HUES64 (cell line): ENCODE data around the gene KIAA0825.

ENCODE experiments used
- H3K27ac ChIP-seq: 2 replicates; pipeline ENCODE4 v1.7.0; 2013; ENCODE audit warnings: low read depth, low read length, inconsistent platforms
- H3K27me3 ChIP-seq: 2 replicates; pipeline ENCODE4 v1.6.1; 2013; ENCODE audit warnings: mild to moderate bottlenecking, low read length; ENCODE audit not compliant: insufficient read depth
- H3K36me3 ChIP-seq: 2 replicates; pipeline ENCODE4 v1.6.1; 2013; ENCODE audit warnings: mild to moderate bottlenecking, low read length; ENCODE audit not compliant: insufficient read depth
- H3K4me1 ChIP-seq: 2 replicates; pipeline ENCODE4 v1.6.1; 2013; ENCODE audit warnings: mild to moderate bottlenecking, low read length, moderate library complexity; ENCODE audit not compliant: insufficient read depth
- H3K4me3 ChIP-seq: 2 replicates; pipeline ENCODE4 v1.5.1; 2013; ENCODE audit warnings: mild to moderate bottlenecking, low read length, moderate library complexity
- H3K9ac ChIP-seq: 2 replicates; pipeline ENCODE4 v1.6.1; 2013; ENCODE audit warnings: mild to moderate bottlenecking, low read depth, low read length
- H3K9me3 ChIP-seq: 2 replicates; pipeline ENCODE4 v1.6.1; 2013; ENCODE audit warnings: low read depth, low read length; ENCODE audit not compliant: insufficient read depth
- WGBS: fragments of 150-250, 120-280 bp; methylation state at CpG from one replicate; pipeline ENCODE4 v1.1.7; 2013; ENCODE audit warnings: missing lambda C conversion rate; 5-methylcytosine and 5-hydroxymethylcytosine counted together

The KIAA0825 gene

GRCh38 chr5:94240993-94241651 is 377.3 kb downstream of the KIAA0825 start:
- peaks cover 19% of the 10 kb centered on the region for H3K4me1 ChIP-seq
- H3K9ac ChIP-seq, result no peak overlapping the region
- WGBS, result 95% methylated on average over 3 of the region's 3 CpGs
- H3K27ac ChIP-seq, result peak overlapping the region; percentile 17; the same call in 1 of the 2 replicates
- H3K9me3 ChIP-seq, result 0 out of 2 replicates have a peak, but pooled peaks cover 2% of the 10 kb centered on the region
- no peak overlapping the region for H3K4me3 ChIP-seq
- H3K36me3 ChIP-seq, result peaks cover 11% of the 10 kb centered on the region
- H3K27me3 ChIP-seq, result no peaks in the 10 kb centered on the region

- H3K4me3 ChIP-seq, result no peak overlapping the region
- H3K36me3 ChIP-seq, result peaks cover 16% of the 10 kb centered on the region
- H3K27me3 ChIP-seq, result no peaks in the 10 kb centered on the region
- H3K27ac ChIP-seq, result no peak overlapping the region; the same call in 1 of the 2 replicates
- no peak overlapping the region for H3K9ac ChIP-seq
- peaks cover 7% of the 10 kb centered on the region for H3K9me3 ChIP-seq
- WGBS, result 95% methylated on average over 5 of the region's 5 CpGs
- peaks cover 19% of the 10 kb centered on the region for H3K4me1 ChIP-seq
Observed at GRCh38 chr5:94240596-94240992, 377.8 kb downstream of the KIAA0825 start.

GRCh38 chr5:94240134-94240533 is 378.3 kb downstream of the KIAA0825 start:
- H3K4me3 ChIP-seq, result no peak overlapping the region
- no peak overlapping the region for H3K27ac ChIP-seq
- peaks cover 19% of the 10 kb centered on the region for H3K4me1 ChIP-seq
- no peak overlapping the region for H3K9ac ChIP-seq
- peaks cover 12% of the 10 kb centered on the region for H3K9me3 ChIP-seq
- H3K36me3 ChIP-seq, result peaks cover 19% of the 10 kb centered on the region
- H3K27me3 ChIP-seq, result no peaks in the 10 kb centered on the region
- 88% methylated on average over 3 of the region's 3 CpGs for WGBS

DNA sequence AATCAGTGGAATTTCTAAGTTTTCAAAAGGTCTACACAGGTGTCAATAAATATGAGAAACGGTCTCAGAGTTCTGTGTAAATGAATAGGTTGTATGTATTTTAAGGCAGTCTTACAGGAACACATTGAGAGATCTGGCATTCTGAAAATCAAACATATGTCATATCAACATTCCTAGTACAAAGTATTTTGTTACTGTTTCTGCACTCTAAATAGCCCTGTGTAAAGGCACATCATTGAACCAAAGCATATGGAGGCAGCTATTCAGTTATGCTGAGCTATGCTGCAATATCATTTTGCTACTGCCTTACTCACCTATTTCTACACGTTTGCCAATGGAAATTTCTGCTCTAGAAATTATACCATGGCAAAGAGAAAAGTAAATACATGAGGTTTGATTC is 379.1 kb downstream of the KIAA0825 start:
- H3K9ac ChIP-seq, result no peak overlapping the region
- H3K4me3 ChIP-seq, result no peak overlapping the region
- H3K9me3 ChIP-seq, result peaks cover 19% of the 10 kb centered on the region
- peaks cover 19% of the 10 kb centered on the region for H3K4me1 ChIP-seq
- H3K27ac ChIP-seq, result no peak overlapping the region
- 96% methylated on average over 2 of the region's 2 CpGs for WGBS
- no peaks in the 10 kb centered on the region for H3K27me3 ChIP-seq
- peaks cover 13% of the 10 kb centered on the region for H3K36me3 ChIP-seq

GRCh38 chr5:94234987-94235386 is 383.4 kb downstream of the KIAA0825 start:
- Histone ChIP-seq H3K36me3 (peaks cover 13% of the 10 kb centered on the region), H3K27me3 (no peaks in the 10 kb centered on the region), H3K4me1 (no peaks in the 10 kb centered on the region), H3K27ac (no peak overlapping the region), H3K9me3 (peaks cover 19% of the 10 kb centered on the region), H3K4me3 (no peak overlapping the region), H3K9ac (no peak overlapping the region)
- WGBS, result 100% methylated on average over 1 of the region's 1 CpG

DNA sequence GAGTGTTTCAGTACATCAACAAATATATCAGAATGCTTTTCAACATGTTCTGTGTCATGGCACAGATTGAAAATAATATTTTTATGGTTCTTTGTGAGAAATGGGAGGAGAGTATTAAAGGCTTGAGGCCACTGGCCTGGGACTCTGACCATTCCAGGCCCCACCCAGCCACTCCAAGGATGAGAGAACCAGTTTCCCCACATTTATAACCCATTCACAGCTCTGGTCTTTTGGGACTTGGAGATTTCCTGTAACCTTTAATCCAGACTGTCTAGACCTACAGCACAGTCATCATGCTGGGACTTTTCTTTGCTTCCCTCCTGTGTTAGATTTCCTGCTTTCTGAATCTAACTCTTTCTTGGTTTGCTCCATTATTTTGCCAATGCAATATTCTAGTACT is 389.6 kb downstream of the KIAA0825 start:
- Histone ChIP-seq H3K9me3 (no peaks in the 10 kb centered on the region), H3K36me3 (no peaks in the 10 kb centered on the region), H3K9ac (no peak overlapping the region), H3K4me1 (no peaks in the 10 kb centered on the region), H3K4me3 (no peak overlapping the region), H3K27ac (no peak overlapping the region), H3K27me3 (no peaks in the 10 kb centered on the region)

GRCh38 chr5:94223235-94223634 is 395.2 kb downstream of the KIAA0825 start:
- WGBS, result 78% methylated on average over 2 of the region's 2 CpGs
- Histone ChIP-seq H3K36me3 (no peaks in the 10 kb centered on the region; the same call in 1 of the 2 replicates), H3K4me1 (0 out of 2 replicates have a peak, but pooled peaks cover 6% of the 10 kb centered on the region), H3K4me3 (no peak overlapping the region), H3K9me3 (no peaks in the 10 kb centered on the region), H3K27me3 (no peaks in the 10 kb centered on the region), H3K27ac (no peak overlapping the region), H3K9ac (no peak overlapping the region)

- no peak overlapping the region for H3K27ac ChIP-seq
Observed at GRCh38 chr5:94218374-94218773, 400.0 kb downstream of the KIAA0825 start.

GRCh38 chr5:94217745-94218144 is 400.7 kb downstream of the KIAA0825 start:
- H3K27me3 ChIP-seq, result no peaks in the 10 kb centered on the region
- no peak overlapping the region for H3K9ac ChIP-seq
- H3K4me1 ChIP-seq, result 0 out of 2 replicates have a peak, but pooled peaks cover 6% of the 10 kb centered on the region
- WGBS, result 95% methylated on average over 2 of the region's 3 CpGs
- no peaks in the 10 kb centered on the region for H3K9me3 ChIP-seq
- no peak overlapping the region for H3K27ac ChIP-seq
- no peak overlapping the region for H3K4me3 ChIP-seq
- H3K36me3 ChIP-seq, result no peaks in the 10 kb centered on the region; the same call in 1 of the 2 replicates

More at GRCh38 chr5:94218374-94218773, 400.0 kb downstream of the KIAA0825 start:
- Histone ChIP-seq H3K4me3 (no peak overlapping the region), H3K9me3 (no peaks in the 10 kb centered on the region), H3K36me3 (no peaks in the 10 kb centered on the region; the same call in 1 of the 2 replicates), H3K4me1 (0 out of 2 replicates have a peak, but pooled peaks cover 6% of the 10 kb centered on the region), H3K27me3 (no peaks in the 10 kb centered on the region), H3K9ac (no peak overlapping the region)

GRCh38 chr5:94217216-94217615 is 401.2 kb downstream of the KIAA0825 start:
- H3K36me3 ChIP-seq, result no peaks in the 10 kb centered on the region; the same call in 1 of the 2 replicates
- no peak overlapping the region for H3K9ac ChIP-seq
- no peaks in the 10 kb centered on the region for H3K9me3 ChIP-seq
- H3K4me3 ChIP-seq, result no peak overlapping the region
- H3K27ac ChIP-seq, result no peak overlapping the region
- no peaks in the 10 kb centered on the region for H3K27me3 ChIP-seq
- 0 out of 2 replicates have a peak, but pooled peaks cover 6% of the 10 kb centered on the region for H3K4me1 ChIP-seq
- 92% methylated on average over 1 of the region's 2 CpGs for WGBS

DNA sequence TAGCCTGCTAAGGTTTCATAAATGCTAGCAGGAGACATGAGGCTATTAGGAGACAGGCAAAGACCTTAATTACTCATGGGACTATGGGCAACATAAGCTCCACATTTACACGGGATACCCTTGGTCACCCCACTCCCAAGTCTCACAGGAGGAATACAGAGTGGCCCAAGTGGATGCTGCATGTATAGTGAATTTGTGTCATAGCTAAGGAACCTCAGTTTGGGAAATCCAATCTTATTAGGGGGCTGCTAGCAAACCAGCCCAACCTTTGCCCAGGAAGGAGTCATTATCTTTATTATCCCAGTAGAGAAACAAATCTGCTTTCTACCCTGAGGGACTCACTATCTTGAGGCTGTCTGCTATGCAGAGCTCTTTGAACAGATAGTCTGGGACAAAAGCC is 405.9 kb downstream of the KIAA0825 start:
- Histone ChIP-seq H3K27me3 (no peaks in the 10 kb centered on the region), H3K36me3 (no peaks in the 10 kb centered on the region; the same call in 1 of the 2 replicates)
- WGBS, result no CpG with 5 or more reads among the region's 1 CpG

More for the DNA sequence above, 405.9 kb downstream of the KIAA0825 start:
- no peak overlapping the region for H3K4me3 ChIP-seq
- no peak overlapping the region for H3K9ac ChIP-seq
- no peak overlapping the region for H3K27ac ChIP-seq
- H3K9me3 ChIP-seq, result no peaks in the 10 kb centered on the region
- H3K4me1 ChIP-seq, result no peaks in the 10 kb centered on the region
